ENCODE results near the gene SNX17. TPM values are rescaled to one million over a fixed set of nuclear protein-coding genes. Genes with fewer than 3 reads are reported as not detected.

The SNX17 gene
- total and polyA plus RNA-seq, 2 of the 13 experiments (the other 11 are each of a cell fraction or from before 2014, with no cell fraction given) = 75.0 to 109 TPM

- TF ChIP-seq ZBED4 (CRISPR knock-in tag; IDR thresholded peaks at IDR 0.05; ENCODE audit: borderline replicate concordance) (0 out of 2 replicates have a peak, but pooled peaks have one; percentile 28), E2F1 (CRISPR knock-in tag; IDR thresholded peaks at IDR 0.05) (no peak), MLLT10 (CRISPR knock-in tag; IDR thresholded peaks at IDR 0.05) (no peak), MTA1 (CRISPR knock-in tag; IDR thresholded peaks at IDR 0.05; ENCODE audit: borderline replicate concordance) (0 out of 2 replicates have a peak, but pooled peaks have one; percentile 16), HMGXB3 (CRISPR knock-in tag; IDR thresholded peaks at IDR 0.05; ENCODE audit: borderline replicate concordance) (0 out of 2 replicates have a peak, but pooled peaks have one; percentile 18), ZNF460 (CRISPR knock-in tag; IDR thresholded peaks at IDR 0.05; ENCODE audit: borderline replicate concordance) (no peak), ZHX1 (CRISPR knock-in tag; IDR thresholded peaks at IDR 0.05; ENCODE audit: low read depth) (peak; percentile 60; the same call in 1 of the 2 replicates), MEIS2 (CRISPR knock-in tag; IDR thresholded peaks at IDR 0.05) (0 out of 2 replicates have a peak, but pooled peaks have one; percentile 46), JUN (CRISPR knock-in tag; IDR thresholded peaks at IDR 0.05) (0 out of 2 replicates have a peak, but pooled peaks have one; percentile 60), MEIS1 (CRISPR knock-in tag; IDR thresholded peaks at IDR 0.05; ENCODE audit: borderline replicate concordance) (peak; percentile 55; the same call in 1 of the 2 replicates), SIN3B (IDR thresholded peaks at IDR 0.05; ENCODE audit: low read length) (no peak), ZNF326 (CRISPR knock-in tag; IDR thresholded peaks at IDR 0.05; ENCODE audit: borderline replicate concordance) (no peak), PLSCR1 (CRISPR knock-in tag; IDR thresholded peaks at IDR 0.05; ENCODE audit: borderline replicate concordance) (no peak), DNMT1 (CRISPR knock-in tag; IDR thresholded peaks at IDR 0.05) (no peak)
These were observed 9.6 kb downstream of the SNX17 start (continued) for GRCh38 chr2:27379836-27380625.

Data from HepG2 (cell line).